ENCODE data around the gene ERC2.
A peak's percentile ranks its signal among the peaks of the same experiment; 100 is the strongest.

Gene ERC2

GRCh38 chr3:55782351-55782750 is 685.9 kb downstream of the ERC2 start:
- H3K27ac ChIP-seq: peak overlapping the region; percentile 50
- no peak for TF ChIP-seq CTCF (IDR thresholded peaks at IDR 0.05)
- TF ChIP-seq ZFX (IDR thresholded peaks at IDR 0.05; ENCODE audit: borderline replicate concordance): no peak

- no peak overlapping the region for H3K27ac ChIP-seq
- TF ChIP-seq ZFX (IDR thresholded peaks at IDR 0.05; ENCODE audit: borderline replicate concordance) (no peak), CTCF (IDR thresholded peaks at IDR 0.05) (no peak)
These were observed 687.4 kb downstream of the ERC2 start for GRCh38 chr3:55780913-55781312.

GRCh38 chr3:55779543-55779942 is 688.7 kb downstream of the ERC2 start:
- TF ChIP-seq ZFX (IDR thresholded peaks at IDR 0.05; ENCODE audit: borderline replicate concordance) (no peak), CTCF (IDR thresholded peaks at IDR 0.05) (no peak)
- H3K27ac ChIP-seq: no peak overlapping the region

GRCh38 chr3:55775366-55776154 is 692.7 kb downstream of the ERC2 start:
- TF ChIP-seq ZFX (IDR thresholded peaks at IDR 0.05; ENCODE audit: borderline replicate concordance) (no peak), CTCF (IDR thresholded peaks at IDR 0.05) (no peak)
- H3K27ac ChIP-seq: no peak overlapping the region

GRCh38 chr3:55774856-55775255 is 693.4 kb downstream of the ERC2 start:
- H3K27ac ChIP-seq: no peak overlapping the region
- TF ChIP-seq ZFX (IDR thresholded peaks at IDR 0.05; ENCODE audit: borderline replicate concordance) (no peak), CTCF (IDR thresholded peaks at IDR 0.05) (no peak)

- H3K27ac ChIP-seq: no peak overlapping the region
- TF ChIP-seq CTCF (IDR thresholded peaks at IDR 0.05): no peak
- no peak for TF ChIP-seq ZFX (IDR thresholded peaks at IDR 0.05; ENCODE audit: borderline replicate concordance)
These were observed 696.8 kb downstream of the ERC2 start for GRCh38 chr3:55771503-55771902.

- no peak for TF ChIP-seq ZFX (IDR thresholded peaks at IDR 0.05; ENCODE audit: borderline replicate concordance)
- no peak for TF ChIP-seq CTCF (IDR thresholded peaks at IDR 0.05)
- H3K27ac ChIP-seq: no peak overlapping the region
These were observed 698.2 kb downstream of the ERC2 start for GRCh38 chr3:55770077-55770476.

All from 22Rv1 (cell line).